Hematopoietic multipotent progenitor cell (in vitro differentiated cells): ENCODE measurements around the gene IFRD1. TPM values are rescaled to one million over a fixed set of nuclear protein-coding genes. Genes with fewer than 3 reads are reported as not detected.
"Not testable (repeated sequence)": the region's sequence is repeated elsewhere in the genome, so short reads cannot be mapped to it uniquely, and the experiment has no call there.

Experiments
- DNase-seq, 3 donors: peaks; one replicate each; pipeline ENCODE4 v3.0.0-alpha.2; 2011 to 2015; ENCODE audit warnings: low read depth in 2 of 3, low spot score in 2 of 3
- small RNA-seq: library from RNA; depleted of rRNA; stranded (forward); fragments of <200 nt; gene quantifications from one replicate; pipeline ENCODE3, GENCODE V24; 2012
- total RNA-seq: library from RNA; depleted of rRNA; stranded (reverse); fragments of >200 nt; gene quantifications from one replicate; pipeline ENCODE4 v1.2.3, GENCODE V29; 2012

Gene IFRD1
- total RNA-seq, 1 donor, result 55.5 TPM

- no peak for DNase-seq
Measured at GRCh38 chr7:112511451-112512202, 61.4 kb downstream of the IFRD1 start.

- no peak for DNase-seq
Measured at GRCh38 chr7:112512451-112513210, 62.4 kb downstream of the IFRD1 start.

- no peak for DNase-seq
Measured at GRCh38 chr7:112515989-112516388, 65.7 kb downstream of the IFRD1 start.

- not testable (repeated sequence) for DNase-seq
Measured at GRCh38 chr7:112516418-112516817, 66.2 kb downstream of the IFRD1 start.

GRCh38 chr7:112517487-112517886, 67.2 kb downstream of the IFRD1 start:
- DNase-seq, result no peak

- DNase-seq, result no peak
Measured at GRCh38 chr7:112520787-112521186, 70.5 kb downstream of the IFRD1 start.

GRCh38 chr7:112521942-112522341, 71.7 kb downstream of the IFRD1 start:
- no peak for DNase-seq

- no peak for DNase-seq
Measured at GRCh38 chr7:112523871-112524270, 73.6 kb downstream of the IFRD1 start.

Small RNA genes lying within 50 kb of the gene (small RNA-seq; reads per million reads assigned to genes)
- gene AC079741.1, result not detected

Other genes starting within 250 kb of the IFRD1 start
- gene DOCK4, start 244.1 kb upstream of the IFRD1 start, total RNA-seq, result 2.4 TPM
- 29.1 TPM for gene ZNF277, start 243.8 kb upstream of the IFRD1 start, total RNA-seq
- 0.27 TPM for gene LSMEM1, start 30.5 kb downstream of the IFRD1 start, total RNA-seq